SU-DHL-6 (cell line): ENCODE data around the gene LYPD3.
"Not testable (repeated sequence)": the region's sequence is repeated elsewhere in the genome, so short reads cannot be mapped to it uniquely, and the experiment has no call there.

Source experiments
- H2AFZ ChIP-seq: fragments of 200-600 bp; sonication (generic); 2 replicates; pipeline ENCODE4 v1.6.1; 2014; ENCODE audit warnings: low read depth, mild to moderate bottlenecking, moderate library complexity, mixed read lengths, antibody characterized with exemption, low read length; ENCODE audit not compliant: severe bottlenecking
- H3F3A ChIP-seq: fragments of 200-600 bp; shearing (Covaris generic); 2 replicates; pipeline ENCODE4 v1.6.0; 2016; ENCODE audit warnings: antibody characterized with exemption, mild to moderate bottlenecking; ENCODE audit not compliant: insufficient read depth
- H3K27ac ChIP-seq: fragments of 200-600 bp; sonication (generic); 2 replicates; pipeline ENCODE4 v1.5.1; 2016; ENCODE audit warnings: low read depth, mild to moderate bottlenecking, low read length, moderate library complexity, mixed read lengths
- H3K27me3 ChIP-seq: fragments of 200-600 bp; sonication (generic), shearing (Covaris generic); 2 replicates; pipeline ENCODE4 v1.6.0; 2014; ENCODE audit warnings: mild to moderate bottlenecking, low read length
- H3K36me3 ChIP-seq: fragments of 200-600 bp; sonication (generic); 2 replicates; pipeline ENCODE4 v1.6.1; 2014; ENCODE audit warnings: mild to moderate bottlenecking, low read length, mixed read lengths
- H3K4me2 ChIP-seq: fragments of 300-600, 200-600 bp; shearing (Covaris generic), sonication (generic); 2 replicates; pipeline ENCODE4 v1.6.0; 2014; ENCODE audit warnings: low read length, low read depth, mild to moderate bottlenecking; ENCODE audit not compliant: poor library complexity, severe bottlenecking
- H3K4me3 ChIP-seq: fragments of 200-600 bp; sonication (generic); 2 replicates; pipeline ENCODE4 v1.5.1; 2014; ENCODE audit warnings: antibody characterized with exemption, low read length, mild to moderate bottlenecking, mixed read lengths; ENCODE audit not compliant: insufficient read depth, poor library complexity, severe bottlenecking
- H3K79me2 ChIP-seq: fragments of 200-600 bp; sonication (generic); 2 replicates; pipeline ENCODE4 v1.6.1; 2014; ENCODE audit warnings: mild to moderate bottlenecking, low read length, moderate library complexity; ENCODE audit not compliant: insufficient read depth
- H3K9ac ChIP-seq: fragments of 200-600 bp; sonication (generic); 2 replicates; pipeline ENCODE4 v1.7.0; 2014; ENCODE audit warnings: mild to moderate bottlenecking, low read length
- H3K9me2 ChIP-seq: fragments of 200-600 bp; sonication (generic); replicated peaks from 2 replicates; pipeline ENCODE4 v1.6.1; 2014; ENCODE audit warnings: low read length; ENCODE audit not compliant: insufficient read depth
- H3K9me3 ChIP-seq: fragments of 200-600 bp; sonication (generic); 2 replicates; pipeline ENCODE4 v1.6.1; 2014; ENCODE audit warnings: low read length, mixed read lengths; ENCODE audit not compliant: insufficient read depth
- H4K20me1 ChIP-seq: fragments of 200-600 bp; sonication (generic); 2 replicates; pipeline ENCODE4 v1.6.1; 2014; ENCODE audit warnings: low read depth, mild to moderate bottlenecking, antibody characterized with exemption, low read length, moderate library complexity, mixed read lengths
- EZH2phosphoT487 ChIP-seq: fragments of 200-600 bp; sonication (generic), shearing (Covaris generic); conservative IDR thresholded peaks from 2 replicates; pipeline ENCODE4 v1.6.1; 2018; ENCODE audit warnings: mild to moderate bottlenecking, antibody characterized with exemption, low read length, moderate library complexity, mixed read lengths
- TF ChIP-seq, protein P1 (sequence below): fragments of 200-600 bp; sonication (generic); IDR thresholded peaks from one replicate; pipeline ENCODE4 v1.5.1; 2017; ENCODE audit warnings: antibody characterized with exemption, mild to moderate bottlenecking, low read length, moderate library complexity; ENCODE audit not compliant: insufficient read depth, poor library complexity, severe bottlenecking

LYPD3 gene

GRCh38 chr19:43438291-43439031 is 26.9 kb downstream of the LYPD3 start:
- no peak overlapping the region for H3K27ac ChIP-seq

DNA sequence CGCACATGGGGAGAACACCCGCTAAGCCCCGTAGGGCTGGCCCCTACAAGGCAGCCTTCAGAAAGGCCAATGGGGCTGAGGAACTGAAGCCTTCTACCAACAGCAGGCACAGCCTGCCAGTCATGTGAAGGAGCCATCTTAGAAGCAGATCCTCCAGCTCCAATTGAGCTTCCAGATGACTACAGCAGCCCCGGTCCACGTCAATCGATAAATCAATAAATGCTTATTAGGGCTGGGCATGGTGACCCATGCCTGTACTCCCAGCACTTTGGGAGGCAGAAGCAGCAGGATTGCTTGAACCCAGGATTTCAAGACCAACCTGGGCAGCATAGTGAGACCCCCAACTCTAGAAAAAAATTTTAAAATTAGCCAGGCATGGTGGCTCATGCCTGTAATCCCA is 27.7 kb downstream of the LYPD3 start:
- no peaks in the 10 kb centered on the region for H3K27me3 ChIP-seq
- TF ChIP-seq, protein P1, sequence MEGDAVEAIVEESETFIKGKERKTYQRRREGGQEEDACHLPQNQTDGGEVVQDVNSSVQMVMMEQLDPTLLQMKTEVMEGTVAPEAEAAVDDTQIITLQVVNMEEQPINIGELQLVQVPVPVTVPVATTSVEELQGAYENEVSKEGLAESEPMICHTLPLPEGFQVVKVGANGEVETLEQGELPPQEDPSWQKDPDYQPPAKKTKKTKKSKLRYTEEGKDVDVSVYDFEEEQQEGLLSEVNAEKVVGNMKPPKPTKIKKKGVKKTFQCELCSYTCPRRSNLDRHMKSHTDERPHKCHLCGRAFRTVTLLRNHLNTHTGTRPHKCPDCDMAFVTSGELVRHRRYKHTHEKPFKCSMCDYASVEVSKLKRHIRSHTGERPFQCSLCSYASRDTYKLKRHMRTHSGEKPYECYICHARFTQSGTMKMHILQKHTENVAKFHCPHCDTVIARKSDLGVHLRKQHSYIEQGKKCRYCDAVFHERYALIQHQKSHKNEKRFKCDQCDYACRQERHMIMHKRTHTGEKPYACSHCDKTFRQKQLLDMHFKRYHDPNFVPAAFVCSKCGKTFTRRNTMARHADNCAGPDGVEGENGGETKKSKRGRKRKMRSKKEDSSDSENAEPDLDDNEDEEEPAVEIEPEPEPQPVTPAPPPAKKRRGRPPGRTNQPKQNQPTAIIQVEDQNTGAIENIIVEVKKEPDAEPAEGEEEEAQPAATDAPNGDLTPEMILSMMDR = no peak
- no peak for TF ChIP-seq EZH2phosphoT487
- no peaks in the 10 kb centered on the region for H3K9me2 ChIP-seq
- H3K4me3 ChIP-seq = no peak overlapping the region
- H3K4me2 ChIP-seq = no peak overlapping the region
- no peaks in the 10 kb centered on the region for H3K36me3 ChIP-seq
- no peak overlapping the region for H3K9ac ChIP-seq
- H3K79me2 ChIP-seq = no peaks in the 10 kb centered on the region
- H2AFZ ChIP-seq = no peak overlapping the region
- no peaks in the 10 kb centered on the region for H4K20me1 ChIP-seq
- no peaks in the 10 kb centered on the region for H3F3A ChIP-seq
- no peaks in the 10 kb centered on the region for H3K9me3 ChIP-seq
- no peak overlapping the region for H3K27ac ChIP-seq

More at GRCh38 chr19:43438291-43439031, 26.9 kb downstream of the LYPD3 start:
- Histone ChIP-seq H3K36me3 (no peaks in the 10 kb centered on the region), H3K9ac (no peak overlapping the region), H3K9me3 (no peaks in the 10 kb centered on the region), H3K79me2 (no peaks in the 10 kb centered on the region), H3K4me3 (no peak overlapping the region), H3K9me2 (no peaks in the 10 kb centered on the region), H3K27me3 (no peaks in the 10 kb centered on the region), H3F3A (no peaks in the 10 kb centered on the region), H2AFZ (no peak overlapping the region), H3K4me2 (no peak overlapping the region), H4K20me1 (no peaks in the 10 kb centered on the region)
- TF ChIP-seq, protein P1 = no peak
- no peak for TF ChIP-seq EZH2phosphoT487

DNA sequence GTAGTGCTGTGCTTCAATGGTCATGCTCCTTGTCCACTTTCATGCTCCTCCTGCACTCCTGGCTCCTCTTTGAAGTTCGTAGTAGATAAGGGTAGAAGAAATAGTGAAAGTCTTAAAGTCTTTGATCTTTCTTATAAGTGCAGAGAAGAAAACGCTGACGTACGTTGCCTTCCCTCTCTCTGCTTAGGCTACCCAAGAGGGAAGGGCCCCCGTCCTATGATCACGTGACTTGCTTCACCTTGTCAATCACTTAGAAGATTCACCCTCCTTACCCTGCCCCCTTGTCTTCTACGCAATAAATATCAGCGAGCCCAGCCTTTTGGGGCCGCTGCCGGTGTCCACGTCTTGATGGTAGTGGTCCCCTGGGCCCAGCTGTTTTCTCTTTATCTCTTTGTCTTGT is 28.1 kb downstream of the LYPD3 start:
- not testable (repeated sequence) for H3K9ac ChIP-seq, H3K9me2 ChIP-seq

DNA sequence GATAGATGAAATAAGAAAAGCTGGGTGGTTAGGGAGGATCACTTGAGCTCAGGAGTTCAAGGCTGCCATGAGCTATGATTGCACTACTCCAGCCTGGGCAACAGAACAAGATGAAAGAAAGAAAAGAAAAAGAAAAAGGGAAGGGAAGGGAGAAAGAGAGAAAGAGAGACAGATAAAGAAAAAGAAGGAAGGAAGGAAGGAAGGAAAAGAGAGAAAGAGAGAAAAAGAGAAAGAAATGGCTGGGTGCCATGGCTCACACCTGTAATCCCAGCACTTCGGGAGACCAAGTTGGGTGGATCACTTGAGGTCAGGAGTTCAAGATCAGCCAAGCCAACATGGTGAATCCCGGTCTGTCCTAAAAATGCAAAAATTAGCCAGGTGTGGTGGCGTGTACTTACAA is 29.6 kb downstream of the LYPD3 start:
- Histone ChIP-seq H3K4me2 (no peak overlapping the region), H3K27me3 (no peaks in the 10 kb centered on the region), H3F3A (no peaks in the 10 kb centered on the region), H3K9ac (no peak overlapping the region), H3K9me3 (no peaks in the 10 kb centered on the region), H3K79me2 (no peaks in the 10 kb centered on the region), H3K36me3 (no peaks in the 10 kb centered on the region), H3K9me2 (no peaks in the 10 kb centered on the region), H4K20me1 (no peaks in the 10 kb centered on the region), H2AFZ (no peak overlapping the region), H3K27ac (no peak overlapping the region), H3K4me3 (no peak overlapping the region)
- TF ChIP-seq, protein P1 = no peak
- no peak for TF ChIP-seq EZH2phosphoT487

More for the DNA sequence above, 28.1 kb downstream of the LYPD3 start:
- H3F3A ChIP-seq, H3K27ac ChIP-seq, H4K20me1 ChIP-seq, H3K4me2 ChIP-seq, H3K4me3 ChIP-seq, H2AFZ ChIP-seq, H3K79me2 ChIP-seq, H3K36me3 ChIP-seq, H3K9me3 ChIP-seq, H3K27me3 ChIP-seq: not testable (repeated sequence)
